Ascending aorta (tissue), 2 donors: Measurements from ENCODE around the gene KCTD10. TPM values are rescaled to one million over a fixed set of nuclear protein-coding genes. Genes with fewer than 3 reads are reported as not detected.
"Not testable (repeated sequence)": the region's sequence is repeated elsewhere in the genome, so short reads cannot be mapped to it uniquely, and the experiment has no call there.

ENCODE experiments used
- DNase-seq, 2 donors: peaks; one replicate each; pipeline ENCODE4 v3.0.0-alpha.2; 2019; ENCODE audit warnings: low spot score in 2 of 2
- H3K27ac ChIP-seq, 2 donors: fragments of 200-600 bp; sonication (generic); one replicate each; pipeline ENCODE4 v1.5.1; 2016 to 2017; ENCODE audit warnings: mild to moderate bottlenecking in 1 of 2
- H3K27me3 ChIP-seq: fragments of 200-600 bp; sonication (generic); one replicate; pipeline ENCODE4 v1.5.1; 2017
- H3K36me3 ChIP-seq, 2 donors: fragments of 200-600 bp; sonication (generic); one replicate each; pipeline ENCODE4 v1.5.1; 2016
- H3K4me1 ChIP-seq, 2 donors: fragments of 200-600 bp; sonication (generic); one replicate each; pipeline ENCODE4 v1.5.1; 2016 to 2017; ENCODE audit warnings: mild to moderate bottlenecking in 1 of 2
- H3K4me3 ChIP-seq, 2 donors: fragments of 200-600 bp; sonication (generic); one replicate each; pipeline ENCODE4 v1.5.1; 2016 to 2017; ENCODE audit warnings: mild to moderate bottlenecking in 1 of 2
- H3K9me3 ChIP-seq, 2 donors: fragments of 200-600 bp; sonication (generic); one replicate each; pipeline ENCODE4 v1.5.1; 2016
- intact Hi-C: fragments of 100-400 bp; cut with DNase I; formaldehyde crosslinking; loops from one replicate; pipeline ENCODE4 v1.15.1; 2023
- total RNA-seq: library from RNA; depleted of rRNA; stranded (reverse); fragments of >200 nt; gene quantifications from one replicate; pipeline ENCODE4 v1.1.0, GENCODE V29; 2016
- TF ChIP-seq, protein P1 (sequence below), 3 experiments: fragments of 200-600 bp in 2 of 3; fragments of 450-650 bp in 1 of 3; sonication (generic) in 2 of 3; IDR thresholded peaks; one replicate each; pipeline ENCODE4 v1.5.1; 2016 to 2019; ENCODE audit warnings: antibody characterized with exemption in 3 of 3, mild to moderate bottlenecking in 1 of 3, moderate library complexity in 1 of 3

Gene KCTD10
- total RNA-seq, 1 donor from 2014 or later = 102 TPM

- TF ChIP-seq, protein P1, sequence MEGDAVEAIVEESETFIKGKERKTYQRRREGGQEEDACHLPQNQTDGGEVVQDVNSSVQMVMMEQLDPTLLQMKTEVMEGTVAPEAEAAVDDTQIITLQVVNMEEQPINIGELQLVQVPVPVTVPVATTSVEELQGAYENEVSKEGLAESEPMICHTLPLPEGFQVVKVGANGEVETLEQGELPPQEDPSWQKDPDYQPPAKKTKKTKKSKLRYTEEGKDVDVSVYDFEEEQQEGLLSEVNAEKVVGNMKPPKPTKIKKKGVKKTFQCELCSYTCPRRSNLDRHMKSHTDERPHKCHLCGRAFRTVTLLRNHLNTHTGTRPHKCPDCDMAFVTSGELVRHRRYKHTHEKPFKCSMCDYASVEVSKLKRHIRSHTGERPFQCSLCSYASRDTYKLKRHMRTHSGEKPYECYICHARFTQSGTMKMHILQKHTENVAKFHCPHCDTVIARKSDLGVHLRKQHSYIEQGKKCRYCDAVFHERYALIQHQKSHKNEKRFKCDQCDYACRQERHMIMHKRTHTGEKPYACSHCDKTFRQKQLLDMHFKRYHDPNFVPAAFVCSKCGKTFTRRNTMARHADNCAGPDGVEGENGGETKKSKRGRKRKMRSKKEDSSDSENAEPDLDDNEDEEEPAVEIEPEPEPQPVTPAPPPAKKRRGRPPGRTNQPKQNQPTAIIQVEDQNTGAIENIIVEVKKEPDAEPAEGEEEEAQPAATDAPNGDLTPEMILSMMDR (IDR thresholded peaks at IDR 0.05) = no peak
- no peak overlapping the region for H3K4me3 ChIP-seq
- H3K9me3 ChIP-seq = no peaks in the 10 kb centered on the region
- H3K4me1 ChIP-seq = no peaks in the 10 kb centered on the region
- H3K27me3 ChIP-seq = no peaks in the 10 kb centered on the region
- H3K36me3 ChIP-seq = peaks cover 34 to 36% of the 10 kb centered on the region in 2 donors
- intact Hi-C loops = no loop called here
- no peak for DNase-seq
- H3K27ac ChIP-seq = peak overlapping the region; percentile 33 to 34
Observed at GRCh38 chr12:109444259-109444658, 32.8 kb downstream of the KCTD10 start.

GRCh38 chr12:109443794-109444193 is 33.3 kb downstream of the KCTD10 start:
- no peaks in the 10 kb centered on the region for H3K9me3 ChIP-seq
- TF ChIP-seq, protein P1 (IDR thresholded peaks at IDR 0.05) = no peak
- peak overlapping the region; percentile 33 to 34 for H3K27ac ChIP-seq
- H3K27me3 ChIP-seq = no peaks in the 10 kb centered on the region
- peaks cover 33 to 36% of the 10 kb centered on the region in 2 donors for H3K36me3 ChIP-seq
- no peak for DNase-seq
- intact Hi-C loops = no loop called here
- H3K4me3 ChIP-seq = no peak overlapping the region
- H3K4me1 ChIP-seq = no peaks in the 10 kb centered on the region

DNA sequence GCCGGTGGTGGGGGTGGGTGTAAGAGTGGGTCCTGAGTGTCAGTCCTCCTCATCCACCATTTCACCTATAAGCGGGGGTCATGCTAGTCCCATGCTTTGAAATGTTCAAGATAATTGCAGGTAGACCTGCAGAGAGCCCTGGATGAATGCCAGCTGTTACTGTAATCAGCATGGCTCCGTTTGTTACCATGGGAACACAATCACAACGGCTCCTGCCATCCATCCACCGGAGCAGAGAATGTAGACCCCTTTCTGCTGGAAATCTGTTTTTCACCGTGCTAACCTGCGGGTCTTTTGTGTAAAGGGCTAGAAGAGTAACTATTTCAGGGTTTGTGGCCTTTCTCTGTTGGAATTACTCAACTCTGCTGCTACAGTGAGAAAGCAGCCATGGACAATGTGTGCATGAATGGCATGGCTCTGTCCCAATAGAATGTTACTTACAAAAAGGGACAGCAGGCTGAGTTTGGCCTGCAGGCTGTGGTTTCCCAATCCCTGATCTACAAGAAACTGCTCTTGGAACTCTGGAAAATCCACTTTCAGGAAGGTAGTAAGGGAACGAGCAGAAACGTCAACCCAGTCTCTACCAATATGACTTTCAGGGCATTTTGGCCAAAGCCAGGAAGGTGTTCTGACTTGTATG is 36.1 kb downstream of the KCTD10 start:
- Histone ChIP-seq H3K9me3 (no peaks in the 10 kb centered on the region), H3K27me3 (no peaks in the 10 kb centered on the region), H3K4me1 (no peaks in the 10 kb centered on the region), H3K4me3 (no peak overlapping the region), H3K27ac (no peak overlapping the region), H3K36me3 (peaks cover 14 to 15% of the 10 kb centered on the region in 2 donors)
- TF ChIP-seq, protein P1 (IDR thresholded peaks at IDR 0.05) = no peak
- intact Hi-C loops = no loop called here
- no peak for DNase-seq

DNA sequence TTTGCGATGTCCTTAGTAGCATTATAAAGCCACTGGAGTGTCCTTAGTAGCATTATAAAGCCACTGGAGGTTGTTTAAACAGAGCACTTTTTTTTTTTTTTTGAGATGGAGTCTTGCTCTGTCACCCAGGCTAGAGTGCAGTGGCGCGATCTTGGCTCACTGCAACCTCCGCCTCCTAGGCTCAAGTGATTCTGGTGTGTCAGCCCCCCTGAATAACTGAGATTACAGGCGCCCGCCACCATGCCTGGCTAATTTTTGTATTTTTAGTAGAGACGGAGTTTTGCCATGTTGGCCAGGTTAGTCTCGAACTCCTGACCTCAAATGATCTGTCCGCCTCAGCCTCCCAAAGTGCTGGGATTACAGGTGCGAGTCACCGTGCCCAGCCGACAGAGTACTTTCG is 37.1 kb downstream of the KCTD10 start:
- not testable (repeated sequence) for H3K27me3 ChIP-seq, DNase-seq, H3K27ac ChIP-seq, H3K36me3 ChIP-seq, H3K4me3 ChIP-seq, H3K4me1 ChIP-seq, H3K9me3 ChIP-seq
- intact Hi-C loops = loop anchor here (5.0 kb wide), 1 partner anchor 277 kb away; no protein-coding TSS in a partner anchor

GRCh38 chr12:109439181-109439580 is 37.9 kb downstream of the KCTD10 start:
- intact Hi-C loops = loop anchor here (5.0 kb wide), 1 partner anchor 278 kb away; no protein-coding TSS in a partner anchor
- no peaks in the 10 kb centered on the region for H3K9me3 ChIP-seq
- H3K27ac ChIP-seq = peak overlapping the region in 1 of 2 donors; percentile 25
- H3K4me3 ChIP-seq = no peak overlapping the region
- H3K27me3 ChIP-seq = no peaks in the 10 kb centered on the region
- TF ChIP-seq, protein P1 (IDR thresholded peaks at IDR 0.05) = no peak
- DNase-seq = no peak
- no peaks in the 10 kb centered on the region for H3K4me1 ChIP-seq
- H3K36me3 ChIP-seq = peaks cover 3 to 7% of the 10 kb centered on the region in 2 donors

DNA sequence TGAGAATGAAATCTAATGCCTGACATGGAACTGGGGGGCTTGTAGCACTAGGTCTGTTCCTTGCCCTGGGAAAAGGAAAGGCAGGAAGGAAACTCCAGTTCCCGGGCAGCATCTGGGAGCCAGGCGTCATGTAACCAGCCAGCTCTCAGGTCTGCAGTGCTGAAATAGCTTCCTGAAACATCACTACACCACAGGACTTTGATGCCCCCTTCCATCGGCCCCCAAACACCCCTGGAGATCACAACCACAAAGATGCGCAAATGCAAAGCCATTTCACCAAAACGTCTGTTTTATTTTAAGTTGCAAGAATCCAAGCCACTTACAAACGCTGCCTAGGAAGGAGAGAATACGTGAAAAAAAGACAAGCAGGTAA is 40.9 kb downstream of the KCTD10 start:
- Histone ChIP-seq H3K4me3 (no peak overlapping the region), H3K27me3 (no peaks in the 10 kb centered on the region), H3K27ac (no peak overlapping the region), H3K4me1 (peaks cover 0 to 3% of the 10 kb centered on the region in 2 donors), H3K36me3 (no peaks in the 10 kb centered on the region), H3K9me3 (no peaks in the 10 kb centered on the region)
- DNase-seq = no peak
- intact Hi-C loops = loop anchor here (5.0 kb wide), 1 partner anchor 281 kb away; no protein-coding TSS in a partner anchor
- TF ChIP-seq, protein P1 (IDR thresholded peaks at IDR 0.05) = no peak
